HG03565 (cell line): Measurements from ENCODE around the gene ZNF627.
A peak's percentile ranks its signal among the peaks of the same experiment; 100 is the strongest.
"Not testable (repeated sequence)": the region's sequence is repeated elsewhere in the genome, so short reads cannot be mapped to it uniquely, and the experiment has no call there.

Experiments used
- ATAC-seq: cut with Tn5 transposase; IDR thresholded peaks from one replicate; pipeline ENCODE4 v1.9.1; 2021; ENCODE audit warnings: mild to moderate bottlenecking, moderate library complexity; ENCODE audit not compliant: unreplicated experiment

ZNF627 gene

GRCh38 chr19:11573763-11574162 is 23.5 kb upstream of the ZNF627 start:
- not testable (repeated sequence) for ATAC-seq

- no peak for ATAC-seq
Observed at GRCh38 chr19:11574689-11575088, 22.6 kb upstream of the ZNF627 start.

- ATAC-seq: no peak
Observed at GRCh38 chr19:11576227-11576626, 21.1 kb upstream of the ZNF627 start.

- no peak for ATAC-seq
Observed at GRCh38 chr19:11577451-11578257, 19.6 kb upstream of the ZNF627 start, which contains the start of gene ACP5. Gene ACP5 (minus strand): TSS chr19:11577645. CDS start chr19:11577317, 328 bp downstream.

GRCh38 chr19:11578258-11579142 is 18.8 kb upstream of the ZNF627 start:
- no peak for ATAC-seq

- ATAC-seq: no peak
Observed at GRCh38 chr19:11580116-11580515, 17.2 kb upstream of the ZNF627 start.

- peak; percentile 79 for ATAC-seq
Observed at GRCh38 chr19:11581740-11582139, 15.5 kb upstream of the ZNF627 start.

- no peak for ATAC-seq
Observed at GRCh38 chr19:11586331-11586730, 11.0 kb upstream of the ZNF627 start.

- peak; percentile 45 for ATAC-seq
Observed at GRCh38 chr19:11587302-11587974, 9.8 kb upstream of the ZNF627 start.

GRCh38 chr19:11587975-11588631 is 9.2 kb upstream of the ZNF627 start:
- no peak for ATAC-seq

GRCh38 chr19:11594084-11594483 is 3.2 kb upstream of the ZNF627 start:
- ATAC-seq: no peak

GRCh38 chr19:11596156-11596555 is 1.1 kb upstream of the ZNF627 start:
- no peak for ATAC-seq

- ATAC-seq: no peak
Observed at GRCh38 chr19:11598103-11598483, 810 bp downstream of the ZNF627 start.

GRCh38 chr19:11598746-11599145 is 1.5 kb downstream of the ZNF627 start:
- ATAC-seq: no peak

GRCh38 chr19:11599704-11600103 is 2.4 kb downstream of the ZNF627 start:
- ATAC-seq: not testable (repeated sequence)

- no peak for ATAC-seq
Observed at GRCh38 chr19:11606484-11606883, 9.2 kb downstream of the ZNF627 start.

- ATAC-seq: no peak
Observed at GRCh38 chr19:11611730-11612129, 14.4 kb downstream of the ZNF627 start.

GRCh38 chr19:11612816-11613511 is 15.7 kb downstream of the ZNF627 start:
- no peak for ATAC-seq

- ATAC-seq: no peak
Observed at GRCh38 chr19:11617180-11618062, 20.1 kb downstream of the ZNF627 start.
